ENCODE data around the gene AMOTL2.

Gene AMOTL2

DNA sequence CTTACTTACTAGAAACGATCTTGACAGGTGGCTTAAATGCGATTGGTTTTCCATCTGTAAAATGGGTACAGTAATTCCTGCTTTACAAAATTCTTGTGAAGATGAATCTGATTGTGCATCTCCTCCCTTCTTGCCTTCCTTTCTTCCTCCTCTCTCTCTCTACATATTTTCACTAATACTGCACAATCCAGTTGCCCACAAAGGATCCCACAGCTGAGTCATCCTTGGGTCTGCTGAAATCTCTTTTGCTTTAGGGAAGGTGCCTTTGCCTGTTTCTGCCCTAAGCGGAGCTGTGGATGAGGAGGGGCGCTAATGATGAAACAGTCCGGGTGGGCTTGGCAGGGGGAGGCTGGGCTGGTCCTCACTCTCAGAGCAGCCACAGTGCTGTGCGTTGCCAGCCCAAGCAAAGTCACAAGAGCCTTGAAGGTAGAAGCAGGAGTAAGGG, 46.1 kb downstream of the AMOTL2 start:
- Histone ChIP-seq H3K27me3 (ENCODE audit: insufficient read depth, low read length, poor library complexity) (peaks cover 6% of the 10 kb centered on the region), H3K27ac (ENCODE audit: low read length) (no peak overlapping the region), H4K20me1 (ENCODE audit: insufficient read depth, low read length) (no peaks in the 10 kb centered on the region), H3K4me3 (ENCODE audit: low read depth in 1 of 2, low read length in 2 of 2) (no peak overlapping the region), H3K4me2 (ENCODE audit: insufficient read depth, low read length) (no peak overlapping the region), H3K36me3 (ENCODE audit: insufficient read depth, low read length) (no peaks in the 10 kb centered on the region), H3K9ac (ENCODE audit: low read depth, low read length) (no peak overlapping the region), H3K9me3 (ENCODE audit: insufficient read depth, low read length, severe bottlenecking) (no peaks in the 10 kb centered on the region), H3K4me1 (ENCODE audit: insufficient read depth, low read length) (no peaks in the 10 kb centered on the region), H3K79me2 (ENCODE audit: insufficient read depth, low read length) (no peaks in the 10 kb centered on the region), H2AFZ (ENCODE audit: low read depth, low read length) (no peak overlapping the region)
- TF ChIP-seq, protein P1, sequence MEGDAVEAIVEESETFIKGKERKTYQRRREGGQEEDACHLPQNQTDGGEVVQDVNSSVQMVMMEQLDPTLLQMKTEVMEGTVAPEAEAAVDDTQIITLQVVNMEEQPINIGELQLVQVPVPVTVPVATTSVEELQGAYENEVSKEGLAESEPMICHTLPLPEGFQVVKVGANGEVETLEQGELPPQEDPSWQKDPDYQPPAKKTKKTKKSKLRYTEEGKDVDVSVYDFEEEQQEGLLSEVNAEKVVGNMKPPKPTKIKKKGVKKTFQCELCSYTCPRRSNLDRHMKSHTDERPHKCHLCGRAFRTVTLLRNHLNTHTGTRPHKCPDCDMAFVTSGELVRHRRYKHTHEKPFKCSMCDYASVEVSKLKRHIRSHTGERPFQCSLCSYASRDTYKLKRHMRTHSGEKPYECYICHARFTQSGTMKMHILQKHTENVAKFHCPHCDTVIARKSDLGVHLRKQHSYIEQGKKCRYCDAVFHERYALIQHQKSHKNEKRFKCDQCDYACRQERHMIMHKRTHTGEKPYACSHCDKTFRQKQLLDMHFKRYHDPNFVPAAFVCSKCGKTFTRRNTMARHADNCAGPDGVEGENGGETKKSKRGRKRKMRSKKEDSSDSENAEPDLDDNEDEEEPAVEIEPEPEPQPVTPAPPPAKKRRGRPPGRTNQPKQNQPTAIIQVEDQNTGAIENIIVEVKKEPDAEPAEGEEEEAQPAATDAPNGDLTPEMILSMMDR (IDR thresholded peaks at IDR 0.05; ENCODE audit: borderline replicate concordance, extremely low read depth, low read length, poor library complexity, severe bottlenecking) = no peak
- TF ChIP-seq EZH2 (IDR thresholded peaks at IDR 0.05; ENCODE audit: borderline replicate concordance, low read depth, low read length, severe bottlenecking) = no peak
- DNase-seq (no peak), ATAC-seq (ENCODE audit: insufficient read depth, low read depth) (peak; percentile 33; the same call in 1 of the 3 replicates)

DNA sequence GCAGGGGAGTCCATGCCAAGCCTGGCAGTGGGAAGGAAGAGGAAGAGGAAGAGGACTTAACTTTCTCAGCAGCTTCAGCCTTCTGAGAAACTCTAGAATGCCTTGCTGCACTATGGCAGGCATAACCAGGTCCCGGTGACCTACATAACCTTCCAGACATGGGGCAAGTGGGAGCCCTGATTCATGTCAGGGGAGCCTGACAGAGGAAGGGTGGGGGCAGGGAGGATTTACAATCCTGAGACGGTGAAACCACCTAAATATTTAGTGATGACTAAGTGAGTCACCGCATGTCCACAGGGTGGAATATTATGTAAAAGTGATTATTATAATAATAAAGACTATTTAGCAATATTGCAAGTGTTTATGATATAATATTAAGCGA, 46.7 kb downstream of the AMOTL2 start:
- Histone ChIP-seq H3K27ac (ENCODE audit: low read length) (no peak overlapping the region), H3K36me3 (ENCODE audit: insufficient read depth, low read length) (no peaks in the 10 kb centered on the region), H4K20me1 (ENCODE audit: insufficient read depth, low read length) (no peaks in the 10 kb centered on the region), H3K4me3 (ENCODE audit: low read depth in 1 of 2, low read length in 2 of 2) (no peak overlapping the region), H3K9me3 (ENCODE audit: insufficient read depth, low read length, severe bottlenecking) (no peaks in the 10 kb centered on the region), H3K4me2 (ENCODE audit: insufficient read depth, low read length) (no peak overlapping the region), H3K79me2 (ENCODE audit: insufficient read depth, low read length) (no peaks in the 10 kb centered on the region), H3K27me3 (ENCODE audit: insufficient read depth, low read length, poor library complexity) (peaks cover 11% of the 10 kb centered on the region), H3K4me1 (ENCODE audit: insufficient read depth, low read length) (no peaks in the 10 kb centered on the region), H2AFZ (ENCODE audit: low read depth, low read length) (no peak overlapping the region), H3K9ac (ENCODE audit: low read depth, low read length) (no peak overlapping the region)
- TF ChIP-seq, protein P1 (IDR thresholded peaks at IDR 0.05; ENCODE audit: borderline replicate concordance, extremely low read depth, low read length, poor library complexity, severe bottlenecking) = no peak
- no peak for TF ChIP-seq EZH2 (IDR thresholded peaks at IDR 0.05; ENCODE audit: borderline replicate concordance, low read depth, low read length, severe bottlenecking)
- no peak for ATAC-seq (ENCODE audit: insufficient read depth, low read depth)
- DNase-seq = no peak

DNA sequence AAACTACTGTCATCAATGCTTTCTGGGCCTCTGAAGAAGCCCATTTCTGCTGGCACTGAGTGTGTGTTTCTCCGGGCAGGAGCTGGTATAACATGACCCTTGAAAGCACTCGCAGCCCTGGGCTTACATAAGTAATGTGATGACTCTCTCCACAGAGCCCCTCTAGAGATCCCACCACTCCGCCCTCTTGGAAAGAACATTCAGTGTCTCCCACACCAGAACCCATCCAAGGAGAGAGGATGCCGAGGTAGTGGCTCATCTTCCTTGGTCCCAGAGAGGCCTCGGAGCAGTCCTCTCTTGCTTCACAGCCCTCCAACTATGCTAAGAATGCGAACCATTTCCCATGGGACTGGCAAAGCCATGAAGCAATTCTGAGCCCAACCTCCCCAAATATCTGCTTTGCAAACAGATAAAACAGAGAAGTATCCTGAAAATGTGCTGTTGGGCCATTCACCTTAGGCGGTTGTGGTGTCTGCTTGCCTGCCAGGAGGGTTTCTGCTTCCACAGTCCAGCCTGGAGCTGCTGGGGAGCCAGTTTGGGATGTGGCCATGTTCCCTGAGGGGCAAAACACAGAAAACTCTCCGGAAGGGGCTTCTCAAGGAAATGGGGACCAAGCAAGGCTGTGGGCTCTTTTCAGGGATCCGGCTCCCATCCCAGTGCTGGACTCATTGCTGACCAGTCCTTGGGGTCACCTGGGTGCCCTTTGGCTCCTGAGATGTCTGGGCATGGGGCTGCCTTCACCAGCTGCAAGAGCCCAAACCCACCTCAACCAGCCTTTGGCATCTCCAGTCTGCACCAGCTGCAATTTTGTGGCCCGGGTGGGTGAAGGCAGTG, 47.3 kb downstream of the AMOTL2 start:
- Histone ChIP-seq H2AFZ (ENCODE audit: low read depth, low read length) (no peak overlapping the region), H3K27ac (ENCODE audit: low read length) (no peak overlapping the region)
- DNase-seq = no peak

More for the DNA sequence above, 47.3 kb downstream of the AMOTL2 start:
- Histone ChIP-seq H3K9ac (ENCODE audit: low read depth, low read length) (no peak overlapping the region), H3K79me2 (ENCODE audit: insufficient read depth, low read length) (no peaks in the 10 kb centered on the region), H3K9me3 (ENCODE audit: insufficient read depth, low read length, severe bottlenecking) (no peaks in the 10 kb centered on the region), H3K27me3 (ENCODE audit: insufficient read depth, low read length, poor library complexity) (peaks cover 14% of the 10 kb centered on the region), H3K36me3 (ENCODE audit: insufficient read depth, low read length) (no peaks in the 10 kb centered on the region), H4K20me1 (ENCODE audit: insufficient read depth, low read length) (no peaks in the 10 kb centered on the region), H3K4me3 (ENCODE audit: low read depth in 1 of 2, low read length in 2 of 2) (no peak overlapping the region), H3K4me1 (ENCODE audit: insufficient read depth, low read length) (no peaks in the 10 kb centered on the region), H3K4me2 (ENCODE audit: insufficient read depth, low read length) (no peak overlapping the region)
- TF ChIP-seq, protein P1 (IDR thresholded peaks at IDR 0.05; ENCODE audit: borderline replicate concordance, extremely low read depth, low read length, poor library complexity, severe bottlenecking) = no peak
- no peak for TF ChIP-seq EZH2 (IDR thresholded peaks at IDR 0.05; ENCODE audit: borderline replicate concordance, low read depth, low read length, severe bottlenecking)
- ATAC-seq (ENCODE audit: insufficient read depth, low read depth) = no peak
